ENCODE data around the gene ZNF292.
"Not testable (repeated sequence)": the region's sequence is repeated elsewhere in the genome, so short reads cannot be mapped to it uniquely, and the experiment has no call there.

ZNF292 gene

DNA sequence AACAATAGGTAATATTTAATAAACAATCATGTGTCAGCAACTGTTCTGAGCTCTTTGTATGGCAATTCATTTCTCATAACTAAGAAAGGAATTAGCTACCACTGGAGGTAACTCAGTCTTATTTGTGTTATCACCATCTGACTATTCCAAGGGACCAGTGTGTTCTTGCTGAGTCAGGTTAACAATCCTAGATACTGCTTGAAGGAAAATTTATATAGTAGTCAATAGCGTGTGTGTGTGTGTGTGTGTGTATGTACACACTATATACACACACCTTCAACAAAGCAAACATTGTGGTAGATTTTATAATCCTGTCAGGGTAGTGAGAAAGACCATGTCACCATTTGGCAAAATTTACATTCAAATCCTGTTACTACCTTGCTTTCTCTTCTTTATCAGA, 121.3 kb downstream of the ZNF292 start:
- no peak for DNase-seq (ENCODE audit: low read depth)

DNA sequence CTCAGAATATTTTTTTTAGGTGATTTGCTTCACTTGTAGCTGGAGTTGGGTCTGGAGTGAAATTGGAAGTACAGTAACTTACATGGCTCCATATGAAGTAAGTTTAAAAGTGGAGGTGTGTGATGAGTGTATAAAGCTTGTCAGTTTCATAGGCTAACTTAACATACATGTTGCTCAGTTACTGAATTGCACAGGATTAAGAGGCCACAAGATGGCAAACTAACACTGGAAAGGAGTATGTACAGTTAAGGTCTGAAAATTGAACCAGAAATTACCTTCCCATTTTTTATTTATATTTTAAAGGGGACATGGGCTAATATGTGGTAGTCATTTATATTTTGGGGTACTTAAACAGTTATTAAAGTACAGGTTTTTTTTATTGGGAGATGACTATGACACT, 121.8 kb downstream of the ZNF292 start:
- peak; percentile 8 for DNase-seq (ENCODE audit: low read depth)

DNA sequence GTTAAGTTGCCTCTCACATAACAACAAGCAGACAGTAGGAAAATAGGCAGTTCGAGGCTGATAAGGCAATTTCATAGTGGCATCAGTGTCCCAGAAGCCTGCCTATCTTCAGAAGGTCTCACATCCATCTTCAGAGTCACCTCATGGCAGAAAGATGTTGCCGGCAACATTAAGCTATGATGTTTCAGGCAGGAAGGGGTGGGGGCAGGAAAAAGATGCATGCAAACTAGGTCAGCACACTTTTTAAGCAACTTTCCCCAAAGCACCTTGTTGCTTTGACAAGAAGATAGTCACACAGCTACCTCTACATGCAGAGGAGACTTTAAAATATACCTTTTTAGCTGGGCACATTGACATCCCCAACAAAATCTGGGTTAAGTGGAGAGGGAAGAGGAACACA, 123.8 kb downstream of the ZNF292 start:
- no peak for DNase-seq (ENCODE audit: low read depth)

DNA sequence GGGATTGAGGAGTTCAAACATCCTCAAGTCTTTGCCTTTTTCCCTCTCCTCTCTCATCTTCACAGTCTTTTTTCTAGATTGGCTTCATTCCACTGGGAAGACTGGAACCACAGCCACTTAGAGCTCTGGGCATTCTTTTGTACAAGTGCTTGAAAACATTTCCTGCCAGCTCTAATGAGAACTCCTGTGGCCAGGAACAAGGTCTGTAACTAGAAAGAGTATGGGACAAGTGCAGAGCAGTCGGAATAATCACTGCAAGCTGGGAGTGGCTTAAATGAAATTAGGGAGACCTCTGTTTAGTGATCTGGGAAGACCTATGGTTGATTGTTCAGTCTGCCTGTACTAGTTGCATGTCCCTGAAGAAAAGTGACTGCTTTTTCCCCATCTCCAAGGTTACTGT, 126.1 kb downstream of the ZNF292 start:
- no peak for DNase-seq (ENCODE audit: low read depth)

DNA sequence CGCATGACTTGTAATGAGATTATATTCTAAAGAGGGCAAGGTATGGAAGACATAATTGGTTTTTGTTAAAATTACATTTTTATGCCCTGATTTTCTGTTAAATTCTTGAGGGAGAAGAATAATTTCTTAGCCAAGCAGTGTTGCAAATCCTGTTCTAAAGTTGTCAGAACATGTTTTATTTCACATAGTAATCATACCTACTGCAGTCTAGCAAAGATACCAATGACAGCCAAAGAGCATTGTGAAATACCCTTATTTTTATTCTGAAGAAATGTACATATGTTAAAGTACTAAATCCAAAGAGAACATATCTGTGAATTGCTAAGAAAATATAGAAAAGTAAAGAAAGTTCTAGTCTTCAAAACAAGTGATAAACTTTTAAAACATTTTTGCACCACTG, 127.4 kb downstream of the ZNF292 start:
- peak; percentile 18 for DNase-seq (ENCODE audit: low read depth)

DNA sequence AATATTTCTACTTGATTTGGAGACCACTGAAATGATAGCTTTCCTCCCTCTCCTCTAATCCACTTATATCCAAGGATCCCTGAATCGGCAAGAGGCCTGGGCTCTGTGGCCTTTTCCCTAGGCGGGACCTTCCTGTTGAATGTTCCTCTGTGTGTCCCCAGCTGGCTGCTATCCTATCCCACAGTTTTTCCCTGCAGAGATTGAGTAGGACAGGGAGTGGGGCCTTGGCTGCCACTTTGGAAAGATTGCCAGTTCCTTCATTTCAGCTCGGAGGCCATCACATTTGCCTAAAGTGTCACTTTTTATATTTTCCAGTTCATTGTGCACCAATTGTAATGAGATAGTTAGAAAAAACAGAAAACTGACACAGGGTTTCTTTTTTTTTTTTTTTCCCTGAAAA, 128.1 kb downstream of the ZNF292 start:
- DNase-seq (ENCODE audit: low read depth), result no peak

DNA sequence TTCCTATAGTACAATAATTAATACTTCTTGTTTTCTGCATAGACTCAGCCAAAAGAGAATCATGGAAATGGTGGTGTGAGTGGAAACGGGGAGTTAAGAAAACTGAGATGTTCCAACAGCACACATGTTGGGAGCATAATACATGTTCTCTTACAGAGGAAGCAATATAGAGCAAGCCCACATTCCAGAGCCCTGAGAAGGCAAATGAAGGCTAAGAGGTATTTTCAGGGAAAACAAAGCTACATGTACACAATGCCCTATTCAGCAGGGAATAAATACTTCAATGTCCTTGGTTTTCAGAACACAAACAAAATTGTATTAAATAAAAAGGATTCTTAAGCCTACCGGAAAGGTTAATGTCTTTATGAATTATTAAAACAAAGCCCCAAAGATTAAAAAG, 131.9 kb downstream of the ZNF292 start:
- peak; percentile 25 for DNase-seq (ENCODE audit: low read depth)

DNA sequence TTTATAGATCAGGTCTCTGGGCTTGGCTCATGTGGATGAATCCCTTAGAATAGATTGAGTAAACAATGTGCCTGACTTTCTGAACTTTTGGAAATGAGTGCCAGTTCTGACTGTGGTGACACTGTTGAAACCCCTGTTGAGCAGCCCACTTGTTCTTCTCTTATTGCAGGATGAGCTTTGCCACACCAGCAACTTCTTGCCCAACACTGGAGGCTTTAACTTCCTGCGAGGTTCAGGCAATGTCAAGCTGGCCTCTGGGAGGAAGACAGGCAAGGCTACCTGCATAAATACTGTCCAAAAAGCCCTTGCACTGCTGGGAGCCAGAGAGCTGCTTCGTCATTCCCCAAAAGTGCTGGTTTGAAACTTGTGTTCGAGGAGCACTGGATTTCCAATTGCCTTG, 134.2 kb downstream of the ZNF292 start:
- DNase-seq (ENCODE audit: low read depth), result no peak

DNA sequence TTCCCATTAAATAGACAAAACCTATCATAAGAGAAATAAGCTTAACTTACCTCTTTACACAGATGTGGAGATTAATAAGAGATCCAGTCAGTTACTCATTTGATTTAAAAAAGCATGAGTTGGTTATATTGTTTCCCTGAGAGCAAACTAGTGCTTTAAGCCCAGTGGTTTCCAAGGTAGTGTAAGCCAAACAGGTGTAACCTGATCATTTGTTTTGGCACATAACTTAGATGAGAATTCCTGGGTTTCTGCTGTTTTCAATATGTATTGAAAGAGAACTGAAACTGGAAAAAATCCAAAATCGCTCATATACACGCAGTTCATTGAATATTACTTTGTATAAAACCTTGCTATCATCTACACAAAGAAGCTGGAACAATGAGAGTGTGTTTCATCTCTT, 136.5 kb downstream of the ZNF292 start:
- no peak for DNase-seq (ENCODE audit: low read depth)

DNA sequence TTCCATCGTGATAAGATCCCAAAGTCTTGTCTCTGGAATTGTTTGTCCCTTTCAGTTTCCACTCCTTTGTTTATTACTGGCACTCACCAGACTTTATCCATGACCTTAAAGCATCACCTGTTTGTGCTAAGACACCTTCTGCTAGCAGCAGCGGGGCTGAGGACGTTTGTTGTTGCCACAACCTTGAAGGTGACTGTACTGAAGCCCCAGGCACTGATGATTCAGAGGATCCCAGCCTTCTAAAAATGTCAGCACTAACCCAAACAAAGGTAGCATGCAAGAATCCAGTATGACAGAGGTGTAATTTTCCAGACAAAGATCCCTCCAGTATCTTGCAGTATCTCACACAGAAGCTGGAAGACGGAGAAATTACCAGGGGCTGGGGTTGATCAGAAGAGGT, 138.2 kb downstream of the ZNF292 start:
- DNase-seq (ENCODE audit: low read depth), result no peak

DNA sequence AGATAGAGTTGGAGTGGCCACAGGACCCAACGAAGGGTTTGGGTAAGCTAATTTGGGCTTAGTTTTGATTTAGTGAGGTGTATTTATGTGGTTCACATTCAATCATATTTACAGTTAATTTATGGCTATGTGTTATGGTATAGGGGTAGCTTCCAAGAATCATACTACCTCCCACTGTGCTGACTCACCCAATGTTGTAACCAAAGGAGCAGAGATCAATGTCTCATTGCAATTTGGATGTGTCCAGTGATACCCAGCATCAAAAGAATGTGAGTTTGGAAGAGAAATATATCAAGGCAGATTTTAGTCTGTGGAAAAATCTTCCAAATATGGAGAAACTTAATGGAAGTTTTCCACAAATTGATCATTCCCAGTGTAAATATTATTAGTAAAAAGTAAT, 141.8 kb downstream of the ZNF292 start:
- peak; percentile 10 for DNase-seq (ENCODE audit: low read depth)

DNA sequence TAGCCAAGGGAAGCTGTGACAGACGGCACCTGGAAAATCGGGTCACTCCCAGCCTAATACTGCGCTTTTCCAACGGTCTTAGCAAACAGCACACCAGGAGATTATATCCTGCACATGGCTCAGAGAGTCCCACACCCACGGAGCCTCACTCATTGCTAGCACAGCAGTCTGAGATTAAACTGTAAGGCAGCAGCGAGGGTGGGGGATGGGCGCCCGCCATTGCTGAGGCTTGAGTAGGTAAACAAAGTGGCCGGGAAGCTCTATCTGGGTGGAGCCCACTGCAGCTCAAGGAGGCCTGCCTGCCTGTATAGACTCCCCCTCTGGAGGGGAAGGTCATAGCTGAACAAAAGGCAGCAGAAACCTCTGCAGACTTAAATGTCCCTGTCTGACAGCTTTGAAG, 145.9 kb downstream of the ZNF292 start:
- not testable (repeated sequence) for DNase-seq (ENCODE audit: low read depth)

DNA sequence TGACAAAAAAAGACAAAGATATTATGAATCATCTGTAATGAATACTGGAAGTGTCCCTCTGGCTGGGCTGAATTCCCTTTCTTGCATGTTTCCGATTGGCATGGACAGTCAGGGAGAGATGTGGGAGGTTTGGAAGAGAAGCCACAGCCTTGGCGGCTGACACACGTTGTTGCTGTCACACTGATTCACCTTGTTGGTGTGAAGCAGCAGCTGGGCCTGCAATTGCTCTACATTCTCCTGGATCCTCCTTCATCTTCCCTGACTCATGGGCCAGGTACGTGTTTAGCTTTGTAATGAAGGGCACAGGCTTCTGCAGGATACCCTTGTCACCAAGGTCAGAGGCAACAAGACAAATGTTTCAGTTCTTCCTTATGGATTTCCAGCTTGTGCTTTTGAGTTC, 153.6 kb downstream of the ZNF292 start:
- DNase-seq (ENCODE audit: low read depth), result no peak

DNA sequence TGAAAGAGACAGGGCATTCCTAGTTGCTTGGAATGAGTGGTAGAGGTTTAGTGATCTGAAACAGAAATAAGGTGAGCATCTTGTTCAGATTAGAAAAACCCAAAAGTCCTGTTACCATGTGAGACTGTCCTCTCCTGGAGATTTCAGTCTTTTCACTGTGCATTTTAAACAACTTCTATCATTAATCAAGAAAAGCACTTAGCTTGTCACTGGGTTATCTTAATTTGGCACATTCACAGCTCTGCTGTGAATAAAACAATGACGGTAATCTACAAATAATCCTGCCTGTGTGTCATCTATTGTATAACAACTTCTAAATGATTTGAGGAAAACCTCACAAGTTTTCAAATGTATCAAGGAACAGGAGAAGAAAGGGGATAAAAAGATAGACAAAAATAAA, 157.5 kb downstream of the ZNF292 start:
- no peak for DNase-seq (ENCODE audit: low read depth)
